Neural crest cell (in vitro differentiated cells): ENCODE results near the gene SRRM4. TPM values are rescaled to one million over a fixed set of nuclear protein-coding genes. Genes with fewer than 3 reads are reported as not detected.
A peak's percentile ranks its signal among the peaks of the same experiment; 100 is the strongest.

ENCODE experiments used
- DNase-seq: peaks from one replicate; pipeline ENCODE4 v3.0.0; 2021; ENCODE audit warnings: low read depth, mixed read lengths, low spot score
- H3K27ac Mint-ChIP-seq: one replicate; pipeline ENCODE4 v1.8.0; 2021; ENCODE audit warnings: mild to moderate bottlenecking, mixed read lengths; ENCODE audit not compliant: unreplicated experiment
- H3K27me3 Mint-ChIP-seq: 2 replicates; pipeline ENCODE4 v1.8.0; 2021; ENCODE audit warnings: low read depth, mild to moderate bottlenecking, mixed read lengths
- H3K36me3 Mint-ChIP-seq: 2 replicates; pipeline ENCODE4 v1.8.0; 2021; ENCODE audit warnings: low read depth, mild to moderate bottlenecking, mixed read lengths
- H3K4me1 Mint-ChIP-seq: 2 replicates; pipeline ENCODE4 v1.8.0; 2021; ENCODE audit warnings: mixed read lengths
- H3K4me3 Mint-ChIP-seq: one replicate; pipeline ENCODE4 v1.8.0; 2021; ENCODE audit warnings: mild to moderate bottlenecking, mixed read lengths
- H3K9me3 Mint-ChIP-seq: 2 replicates; pipeline ENCODE4 v1.8.0; 2021; ENCODE audit warnings: mixed read lengths
- total RNA-seq: library from RNA; stranded (reverse); gene quantifications from 2 replicates; pipeline ENCODE4 v1.2.1, GENCODE V29; 2021
- TF ChIP-seq, protein P1 (sequence below): fragments of 200-600 bp; sonication (generic); conservative IDR thresholded peaks from 2 replicates; pipeline ENCODE4 v1.5.0; 2021; ENCODE audit warnings: antibody characterized with exemption, mild to moderate bottlenecking

The SRRM4 gene
- total RNA-seq, 1 donor from 2014 or later = 10.8 TPM

DNA sequence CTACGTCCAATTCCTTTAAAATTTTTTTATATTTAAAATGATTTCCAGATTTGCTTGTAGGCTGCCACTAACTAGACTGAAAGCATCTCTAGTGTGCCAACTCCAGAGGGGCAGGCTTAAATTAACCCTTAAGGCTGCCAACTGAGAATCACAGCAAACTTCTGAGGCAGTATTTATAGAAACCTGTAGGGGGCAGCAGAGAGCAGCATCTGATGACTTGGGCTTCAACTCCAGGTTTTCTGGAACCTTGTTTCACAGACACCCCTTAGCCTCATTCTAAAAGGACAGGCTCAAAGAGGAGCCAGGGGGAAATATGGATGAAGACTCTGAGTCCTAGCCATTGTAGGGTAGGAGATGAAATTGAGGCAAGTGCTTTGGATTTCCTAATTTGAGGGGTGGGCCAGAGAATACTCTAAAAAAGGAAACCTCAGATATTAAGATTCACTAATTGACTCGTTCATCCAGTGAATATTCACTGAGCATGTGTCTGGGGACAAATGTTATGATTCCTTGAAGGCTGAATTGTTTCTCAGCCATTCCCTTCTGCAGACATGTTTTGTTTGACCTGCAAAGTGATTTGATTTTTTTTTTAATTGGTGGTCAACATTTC is 134.1 kb downstream of the SRRM4 start:
- H3K4me3 Mint-ChIP-seq = no peak overlapping the region
- H3K27ac Mint-ChIP-seq = no peak overlapping the region
- DNase-seq = peak; percentile 66
- no peaks in the 10 kb centered on the region for H3K27me3 Mint-ChIP-seq
- peaks cover 3% of the 10 kb centered on the region for H3K36me3 Mint-ChIP-seq
- no peaks in the 10 kb centered on the region for H3K4me1 Mint-ChIP-seq
- H3K9me3 Mint-ChIP-seq = peaks cover 2% of the 10 kb centered on the region
- TF ChIP-seq, protein P1, sequence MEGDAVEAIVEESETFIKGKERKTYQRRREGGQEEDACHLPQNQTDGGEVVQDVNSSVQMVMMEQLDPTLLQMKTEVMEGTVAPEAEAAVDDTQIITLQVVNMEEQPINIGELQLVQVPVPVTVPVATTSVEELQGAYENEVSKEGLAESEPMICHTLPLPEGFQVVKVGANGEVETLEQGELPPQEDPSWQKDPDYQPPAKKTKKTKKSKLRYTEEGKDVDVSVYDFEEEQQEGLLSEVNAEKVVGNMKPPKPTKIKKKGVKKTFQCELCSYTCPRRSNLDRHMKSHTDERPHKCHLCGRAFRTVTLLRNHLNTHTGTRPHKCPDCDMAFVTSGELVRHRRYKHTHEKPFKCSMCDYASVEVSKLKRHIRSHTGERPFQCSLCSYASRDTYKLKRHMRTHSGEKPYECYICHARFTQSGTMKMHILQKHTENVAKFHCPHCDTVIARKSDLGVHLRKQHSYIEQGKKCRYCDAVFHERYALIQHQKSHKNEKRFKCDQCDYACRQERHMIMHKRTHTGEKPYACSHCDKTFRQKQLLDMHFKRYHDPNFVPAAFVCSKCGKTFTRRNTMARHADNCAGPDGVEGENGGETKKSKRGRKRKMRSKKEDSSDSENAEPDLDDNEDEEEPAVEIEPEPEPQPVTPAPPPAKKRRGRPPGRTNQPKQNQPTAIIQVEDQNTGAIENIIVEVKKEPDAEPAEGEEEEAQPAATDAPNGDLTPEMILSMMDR = peak; percentile 95

DNA sequence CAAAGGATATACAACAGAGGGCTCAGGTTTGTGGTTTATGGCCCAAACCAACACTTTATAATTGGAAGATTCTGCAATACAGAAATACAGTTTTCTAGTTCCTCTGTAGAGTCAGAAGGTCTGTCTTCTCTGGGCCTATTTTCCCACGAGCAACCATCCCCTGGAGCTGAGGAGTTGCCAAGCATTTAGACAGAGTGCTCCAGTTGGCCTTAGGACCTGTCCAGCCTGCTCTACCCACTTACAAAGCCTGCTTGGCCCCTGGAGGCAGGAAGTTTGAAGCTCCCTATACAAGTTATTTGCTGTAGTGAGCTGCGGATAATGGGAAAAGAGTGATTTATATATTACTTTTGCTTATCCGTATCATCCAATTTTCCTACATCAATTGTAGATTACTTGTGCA is 136.6 kb downstream of the SRRM4 start:
- no peaks in the 10 kb centered on the region for H3K4me1 Mint-ChIP-seq
- TF ChIP-seq, protein P1 = no peak
- no peaks in the 10 kb centered on the region for H3K27me3 Mint-ChIP-seq
- no peaks in the 10 kb centered on the region for H3K36me3 Mint-ChIP-seq
- H3K9me3 Mint-ChIP-seq = no peaks in the 10 kb centered on the region
- H3K27ac Mint-ChIP-seq = no peak overlapping the region
- no peak overlapping the region for H3K4me3 Mint-ChIP-seq
- DNase-seq = no peak

DNA sequence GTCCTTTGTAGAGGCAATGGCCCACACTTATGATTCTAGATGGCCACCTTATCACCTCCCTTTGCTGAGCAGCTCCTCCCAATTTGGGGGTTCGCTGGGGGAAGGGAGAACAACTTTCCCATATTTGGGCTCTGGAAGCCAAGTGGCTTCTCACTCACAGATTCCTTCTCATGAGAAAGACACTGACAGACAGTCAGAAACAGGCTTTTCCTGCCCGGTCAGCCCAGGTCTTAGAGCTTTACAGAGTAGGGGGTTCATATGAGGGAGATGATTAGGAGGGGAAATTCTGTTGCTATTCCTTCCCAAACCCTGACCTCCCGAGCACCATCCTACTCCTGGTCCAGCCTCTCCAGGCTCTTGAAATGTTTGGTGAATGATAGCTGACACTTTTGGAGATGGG is 137.3 kb downstream of the SRRM4 start:
- H3K27me3 Mint-ChIP-seq = no peaks in the 10 kb centered on the region
- no peaks in the 10 kb centered on the region for H3K36me3 Mint-ChIP-seq
- no peaks in the 10 kb centered on the region for H3K9me3 Mint-ChIP-seq
- TF ChIP-seq, protein P1 = no peak
- H3K27ac Mint-ChIP-seq = no peak overlapping the region
- H3K4me1 Mint-ChIP-seq = no peaks in the 10 kb centered on the region
- H3K4me3 Mint-ChIP-seq = no peak overlapping the region
- no peak for DNase-seq

DNA sequence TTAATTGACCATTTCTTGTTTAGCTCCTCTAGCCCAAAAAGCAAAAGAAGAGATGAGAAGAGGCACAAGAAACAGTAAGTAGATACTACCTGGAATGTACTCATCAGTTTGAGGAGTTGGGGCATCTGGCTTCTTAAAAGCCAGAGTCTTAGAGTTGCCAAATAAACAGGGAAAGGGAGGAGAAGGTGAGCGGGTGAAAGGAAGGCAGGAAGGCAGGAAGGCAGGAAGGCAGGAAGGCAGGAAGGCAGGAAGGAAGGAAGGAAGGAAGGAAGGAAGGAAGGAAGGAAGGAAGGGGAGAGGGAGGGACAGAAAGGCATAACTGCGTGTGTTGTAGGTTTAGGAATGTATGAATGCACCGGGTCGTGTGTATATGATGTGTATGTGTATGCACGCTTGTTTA is 140.7 kb downstream of the SRRM4 start:
- TF ChIP-seq, protein P1 = no peak
- Mint-ChIP-seq H3K9me3 (no peaks in the 10 kb centered on the region), H3K4me1 (no peaks in the 10 kb centered on the region), H3K27ac (no peak overlapping the region), H3K36me3 (no peaks in the 10 kb centered on the region), H3K27me3 (no peaks in the 10 kb centered on the region), H3K4me3 (no peak overlapping the region)
- no peak for DNase-seq

DNA sequence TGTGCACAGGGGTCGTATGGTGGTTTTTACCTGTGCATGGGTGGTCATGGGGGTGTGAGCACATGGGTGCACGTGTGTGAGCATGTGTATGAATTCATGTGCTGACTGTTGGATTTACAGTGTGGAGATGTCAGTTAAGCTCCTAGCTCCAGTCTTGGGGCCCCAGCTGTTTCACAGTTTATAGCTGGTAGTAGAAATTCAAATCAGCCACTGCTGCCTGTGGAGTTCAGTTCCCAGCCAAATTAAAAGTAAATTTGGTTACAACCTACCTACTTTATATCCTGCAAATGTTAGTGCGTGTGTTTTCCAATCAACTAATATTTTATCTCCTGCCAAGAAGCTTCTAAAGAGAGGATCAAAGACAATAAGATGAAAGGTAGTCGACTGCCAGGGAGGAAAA is 141.4 kb downstream of the SRRM4 start:
- H3K27ac Mint-ChIP-seq = no peak overlapping the region
- no peak overlapping the region for H3K4me3 Mint-ChIP-seq
- H3K36me3 Mint-ChIP-seq = no peaks in the 10 kb centered on the region
- no peaks in the 10 kb centered on the region for H3K4me1 Mint-ChIP-seq
- no peak for DNase-seq
- no peaks in the 10 kb centered on the region for H3K9me3 Mint-ChIP-seq
- H3K27me3 Mint-ChIP-seq = no peaks in the 10 kb centered on the region
- TF ChIP-seq, protein P1 = no peak
